ENCODE results near the gene C19orf67. TPM values are rescaled to one million over a fixed set of nuclear protein-coding genes. Genes with fewer than 3 reads are reported as not detected.

The C19orf67 gene
- under 1 TPM in 1 of 12 donors, not detected in 11; 0.13 TPM for polyA plus RNA-seq (ENCODE audit: insufficient read length in 12 of 12)
- long read RNA-seq, donor 1, result 0 reads
- long read RNA-seq, donor 2, result 0 reads
- long read RNA-seq, donor 3, result 0 reads
- long read RNA-seq, donor 4, result 0 reads
- long read RNA-seq, donor 5, result 0 reads
- long read RNA-seq, donor 6, result 0 reads
- long read RNA-seq, donor 7, result 0 reads
- long read RNA-seq, donor 8, result 0 reads
- long read RNA-seq, donor 9, result 0 reads
- long read RNA-seq, donor 10, result 0 reads
- long read RNA-seq, donor 11, result 0 reads

GRCh38 chr19:14085309-14085995, at the start of gene C19orf67:
Gene C19orf67 (minus strand): TSS chr19:14085783. CDS start chr19:14085627, 156 bp downstream.
- no peak for DNase-seq

GRCh38 chr19:14135355-14135754, 49.8 kb upstream of the C19orf67 start:
- DNase-seq, result no peak

GRCh38 chr19:14127929-14128509, 42.4 kb upstream of the C19orf67 start:
- no peak for DNase-seq

GRCh38 chr19:14127176-14127575, 41.6 kb upstream of the C19orf67 start:
- DNase-seq, result no peak

GRCh38 chr19:14122924-14123323, 37.3 kb upstream of the C19orf67 start:
- DNase-seq, result no peak

- no peak for DNase-seq
Observed at GRCh38 chr19:14120497-14120780, 34.9 kb upstream of the C19orf67 start.

- no peak for DNase-seq
Observed at GRCh38 chr19:14119644-14120496, 34.3 kb upstream of the C19orf67 start.

- no peak for DNase-seq
Observed at GRCh38 chr19:14119146-14119545, 33.6 kb upstream of the C19orf67 start.

GRCh38 chr19:14118165-14119051, 32.8 kb upstream of the C19orf67 start:
- DNase-seq, result peak; percentile 65

- DNase-seq, result peak; percentile 98
Observed at GRCh38 chr19:14117668-14118164, 32.1 kb upstream of the C19orf67 start, which contains the start of gene PRKACA. Gene PRKACA (minus strand): TSS chr19:14117762. CDS start chr19:14117547, 215 bp downstream.

GRCh38 chr19:14116918-14117578, 31.5 kb upstream of the C19orf67 start:
- no peak for DNase-seq

GRCh38 chr19:14116525-14116917, 30.9 kb upstream of the C19orf67 start:
- no peak for DNase-seq

GRCh38 chr19:14115756-14116155, 30.2 kb upstream of the C19orf67 start:
- no peak for DNase-seq

- no peak for DNase-seq
Observed at GRCh38 chr19:14114854-14115253, 29.3 kb upstream of the C19orf67 start.

GRCh38 chr19:14114439-14114838, 28.9 kb upstream of the C19orf67 start:
- DNase-seq, result no peak

GRCh38 chr19:14113762-14114414, 28.3 kb upstream of the C19orf67 start:
- no peak for DNase-seq

- no peak for DNase-seq
Observed at GRCh38 chr19:14112809-14113385, 27.3 kb upstream of the C19orf67 start.

GRCh38 chr19:14112051-14112808, 26.6 kb upstream of the C19orf67 start:
- no peak for DNase-seq

- DNase-seq, result no peak
Observed at GRCh38 chr19:14111486-14111885, 25.9 kb upstream of the C19orf67 start.
